ENCODE data around the gene PRR20D. TPM values are rescaled to one million over a fixed set of nuclear protein-coding genes. Genes with fewer than 3 reads are reported as not detected.
A peak's percentile ranks its signal among the peaks of the same experiment; 100 is the strongest.
"Not testable (repeated sequence)": the region's sequence is repeated elsewhere in the genome, so short reads cannot be mapped to it uniquely, and the experiment has no call there.

Gene PRR20D
- total and polyA plus RNA-seq, 2 donors from 2014 or later: not detected

- Histone ChIP-seq H3K4me3 (ENCODE audit: low read length in 3 of 3) (no peak overlapping the region), H3K4me1 (ENCODE audit: control insufficient read depth in 2 of 3, insufficient read depth in 2 of 3, low read depth in 1 of 3, low read length in 3 of 3) (no peaks in the 10 kb centered on the region), H3K9ac (ENCODE audit: low read length in 3 of 3) (no peak overlapping the region), H3K27ac (ENCODE audit: low read depth in 2 of 2, low read length in 2 of 2) (no peak overlapping the region), H3K9me3 (ENCODE audit: control insufficient read depth in 2 of 3, insufficient read depth in 1 of 3, low read length in 3 of 3) (no peaks in the 10 kb centered on the region), H3K36me3 (ENCODE audit: control insufficient read depth in 2 of 3, insufficient read depth in 3 of 3, low read length in 3 of 3) (no peaks in the 10 kb centered on the region), H3K27me3 (ENCODE audit: control insufficient read depth, insufficient read depth, low read length) (no peaks in the 10 kb centered on the region)
- FAIRE-seq (no peak), DNase-seq (no peak)
- TF ChIP-seq CTCF (IDR thresholded peaks at IDR 0.05; ENCODE audit: borderline replicate concordance, extremely low read depth, insufficient read depth): no peak
- intact Hi-C loops (cut with DNase I): no loop called here
Observed at GRCh38 chr13:57136093-57136492, 24.3 kb upstream of the PRR20D start.

- Histone ChIP-seq H3K9ac (ENCODE audit: low read length in 3 of 3) (no peak overlapping the region), H3K27me3 (ENCODE audit: control insufficient read depth, insufficient read depth, low read length) (no peaks in the 10 kb centered on the region), H3K27ac (ENCODE audit: low read depth in 2 of 2, low read length in 2 of 2) (no peak overlapping the region), H3K4me3 (ENCODE audit: low read length in 3 of 3) (no peak overlapping the region), H3K36me3 (ENCODE audit: control insufficient read depth in 2 of 3, insufficient read depth in 3 of 3, low read length in 3 of 3) (no peaks in the 10 kb centered on the region), H3K9me3 (ENCODE audit: control insufficient read depth in 2 of 3, insufficient read depth in 1 of 3, low read length in 3 of 3) (no peaks in the 10 kb centered on the region), H3K4me1 (ENCODE audit: control insufficient read depth in 2 of 3, insufficient read depth in 2 of 3, low read depth in 1 of 3, low read length in 3 of 3) (no peaks in the 10 kb centered on the region)
- FAIRE-seq (no peak), DNase-seq (peak in 1 of 5 donors; percentile 16)
- intact Hi-C loops (cut with DNase I): no loop called here
- no peak for TF ChIP-seq CTCF (IDR thresholded peaks at IDR 0.05; ENCODE audit: borderline replicate concordance, extremely low read depth, insufficient read depth)
Observed at GRCh38 chr13:57137585-57137984, 22.8 kb upstream of the PRR20D start.

GRCh38 chr13:57138988-57139387, 21.4 kb upstream of the PRR20D start:
- H3K9ac ChIP-seq (ENCODE audit: low read length in 3 of 3): no peak overlapping the region
- no peaks in the 10 kb centered on the region for H3K4me1 ChIP-seq (ENCODE audit: control insufficient read depth in 2 of 3, insufficient read depth in 2 of 3, low read depth in 1 of 3, low read length in 3 of 3)
- no peak for FAIRE-seq
- H3K27ac ChIP-seq (ENCODE audit: low read depth in 2 of 2, low read length in 2 of 2): no peak overlapping the region
- H3K27me3 ChIP-seq (ENCODE audit: control insufficient read depth, insufficient read depth, low read length): no peaks in the 10 kb centered on the region
- no peak overlapping the region for H3K4me3 ChIP-seq (ENCODE audit: low read length in 3 of 3)
- H3K36me3 ChIP-seq (ENCODE audit: control insufficient read depth in 2 of 3, insufficient read depth in 3 of 3, low read length in 3 of 3): no peaks in the 10 kb centered on the region
- DNase-seq: no peak
- no peaks in the 10 kb centered on the region for H3K9me3 ChIP-seq (ENCODE audit: control insufficient read depth in 2 of 3, insufficient read depth in 1 of 3, low read length in 3 of 3)
- no peak for TF ChIP-seq CTCF (IDR thresholded peaks at IDR 0.05; ENCODE audit: borderline replicate concordance, extremely low read depth, insufficient read depth)
- intact Hi-C loops (cut with DNase I): no loop called here

- FAIRE-seq; intact Hi-C loops (cut with DNase I); H3K27ac ChIP-seq (ENCODE audit: low read depth in 2 of 2, low read length in 2 of 2); H3K27me3 ChIP-seq (ENCODE audit: control insufficient read depth, insufficient read depth, low read length); H3K9me3 ChIP-seq (ENCODE audit: control insufficient read depth in 2 of 3, insufficient read depth in 1 of 3, low read length in 3 of 3); H3K36me3 ChIP-seq (ENCODE audit: control insufficient read depth in 2 of 3, insufficient read depth in 3 of 3, low read length in 3 of 3); H3K9ac ChIP-seq (ENCODE audit: low read length in 3 of 3); DNase-seq; H3K4me1 ChIP-seq (ENCODE audit: control insufficient read depth in 2 of 3, insufficient read depth in 2 of 3, low read depth in 1 of 3, low read length in 3 of 3); H3K4me3 ChIP-seq (ENCODE audit: low read length in 3 of 3): not testable (repeated sequence)
Observed at GRCh38 chr13:57139781-57140180, 20.7 kb upstream of the PRR20D start.

- DNase-seq; H3K27ac ChIP-seq (ENCODE audit: low read depth in 2 of 2, low read length in 2 of 2); H3K36me3 ChIP-seq (ENCODE audit: control insufficient read depth in 2 of 3, insufficient read depth in 3 of 3, low read length in 3 of 3); intact Hi-C loops (cut with DNase I); FAIRE-seq; H3K9ac ChIP-seq (ENCODE audit: low read length in 3 of 3); H3K4me3 ChIP-seq (ENCODE audit: low read length in 3 of 3); H3K4me1 ChIP-seq (ENCODE audit: control insufficient read depth in 2 of 3, insufficient read depth in 2 of 3, low read depth in 1 of 3, low read length in 3 of 3); H3K9me3 ChIP-seq (ENCODE audit: control insufficient read depth in 2 of 3, insufficient read depth in 1 of 3, low read length in 3 of 3); H3K27me3 ChIP-seq (ENCODE audit: control insufficient read depth, insufficient read depth, low read length): not testable (repeated sequence)
Observed at GRCh38 chr13:57140235-57140968, 20.0 kb upstream of the PRR20D start, which contains the start of gene PRR20A. Gene PRR20A, plus strand, starts transcription at chr13:57140918. Its CDS starts 387 bp downstream, at chr13:57141305.

- H3K27me3 ChIP-seq (ENCODE audit: control insufficient read depth, insufficient read depth, low read length); H3K4me1 ChIP-seq (ENCODE audit: control insufficient read depth in 2 of 3, insufficient read depth in 2 of 3, low read depth in 1 of 3, low read length in 3 of 3); H3K9me3 ChIP-seq (ENCODE audit: control insufficient read depth in 2 of 3, insufficient read depth in 1 of 3, low read length in 3 of 3); H3K27ac ChIP-seq (ENCODE audit: low read depth in 2 of 2, low read length in 2 of 2); H3K36me3 ChIP-seq (ENCODE audit: control insufficient read depth in 2 of 3, insufficient read depth in 3 of 3, low read length in 3 of 3); H3K4me3 ChIP-seq (ENCODE audit: low read length in 3 of 3); DNase-seq; H3K9ac ChIP-seq (ENCODE audit: low read length in 3 of 3); intact Hi-C loops (cut with DNase I); FAIRE-seq: not testable (repeated sequence)
Observed at GRCh38 chr13:57147188-57147587, 13.2 kb upstream of the PRR20D start, which contains the start of gene PRR20B. Gene PRR20B, plus strand, starts transcription at chr13:57147488. Its CDS starts 387 bp downstream, at chr13:57147875.
